OCI-M2 (cell line): ENCODE data around the gene PKD2.
"Not testable (repeated sequence)": the region's sequence is repeated elsewhere in the genome, so short reads cannot be mapped to it uniquely, and the experiment has no call there.

Experiments
- DNase-seq: peaks from one replicate; lab custom pipeline; 2025; ENCODE audit not compliant: unreplicated experiment; lab: John Stamatoyannopoulos, UW

The PKD2 gene

GRCh38 chr4:88063634-88064296 is 56.3 kb downstream of the PKD2 start:
- no peak for DNase-seq

- no peak for DNase-seq
Observed at GRCh38 chr4:88064410-88064809, 57.0 kb downstream of the PKD2 start.

GRCh38 chr4:88070031-88070430 is 62.6 kb downstream of the PKD2 start:
- no peak for DNase-seq

GRCh38 chr4:88075336-88075735 is 67.9 kb downstream of the PKD2 start:
- DNase-seq = no peak

GRCh38 chr4:88077911-88078524 is 70.6 kb downstream of the PKD2 start:
- DNase-seq = no peak

GRCh38 chr4:88078579-88078978 is 71.1 kb downstream of the PKD2 start:
- no peak for DNase-seq

GRCh38 chr4:88080626-88081025 is 73.2 kb downstream of the PKD2 start:
- DNase-seq = no peak

GRCh38 chr4:88087004-88087403 is 79.6 kb downstream of the PKD2 start:
- no peak for DNase-seq

- no peak for DNase-seq
Observed at GRCh38 chr4:88090898-88091297, 83.5 kb downstream of the PKD2 start.

- DNase-seq = no peak
Observed at GRCh38 chr4:88091378-88091777, 83.9 kb downstream of the PKD2 start.

- DNase-seq = no peak
Observed at GRCh38 chr4:88093874-88094273, 86.4 kb downstream of the PKD2 start.

GRCh38 chr4:88097301-88097700 is 89.9 kb downstream of the PKD2 start:
- DNase-seq = no peak

GRCh38 chr4:88097781-88098180 is 90.3 kb downstream of the PKD2 start:
- no peak for DNase-seq

GRCh38 chr4:88098993-88099752 is 91.7 kb downstream of the PKD2 start:
- DNase-seq = no peak

GRCh38 chr4:88101165-88101564 is 93.7 kb downstream of the PKD2 start:
- no peak for DNase-seq

- no peak for DNase-seq
Observed at GRCh38 chr4:88102026-88102425, 94.6 kb downstream of the PKD2 start.

- DNase-seq = no peak
Observed at GRCh38 chr4:88104902-88105610, 97.6 kb downstream of the PKD2 start.

GRCh38 chr4:88106205-88106604 is 98.8 kb downstream of the PKD2 start:
- DNase-seq = no peak

- no peak for DNase-seq
Observed at GRCh38 chr4:88107406-88108107, 100.1 kb downstream of the PKD2 start.

- not testable (repeated sequence) for DNase-seq
Observed at GRCh38 chr4:88108108-88108465, 100.7 kb downstream of the PKD2 start.

- no peak for DNase-seq
Observed at GRCh38 chr4:88108747-88109122, 101.3 kb downstream of the PKD2 start.
